CD4-positive, alpha-beta T cell treated with Interleukin-6 at 100 ng/mL for 8 hours (primary cell): ENCODE data around the gene APCDD1L.
"Not testable (repeated sequence)": the region's sequence is repeated elsewhere in the genome, so short reads cannot be mapped to it uniquely, and the experiment has no call there.

Source experiments
- DNase-seq: peaks from one replicate; pipeline ENCODE4 v3.0.0-alpha.2; 2020; ENCODE audit warnings: mixed read lengths, low spot score

The APCDD1L gene

GRCh38 chr20:58416057-58416456 is 99.1 kb downstream of the APCDD1L start:
- no peak for DNase-seq

DNA sequence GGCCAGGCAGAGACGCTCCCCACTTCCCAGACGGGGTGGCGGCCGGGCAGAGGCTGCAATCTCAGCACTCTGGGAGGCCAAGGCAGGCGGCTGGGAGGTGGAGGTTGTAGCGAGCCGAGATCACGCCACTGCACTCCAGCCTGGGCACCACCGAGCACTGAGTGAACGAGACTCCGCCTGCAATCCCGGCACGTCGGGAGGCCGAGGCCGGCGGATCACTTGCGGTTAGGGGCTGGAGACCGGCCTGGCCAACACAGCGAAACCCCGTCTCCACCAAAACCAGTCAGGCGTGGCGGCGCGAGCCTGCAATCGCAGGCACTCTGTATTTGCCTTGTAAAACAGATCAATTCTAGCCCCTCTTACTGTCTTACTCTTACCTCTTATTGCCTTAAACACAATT is 100.4 kb downstream of the APCDD1L start:
- DNase-seq, result not testable (repeated sequence)

GRCh38 chr20:58414216-58414615 is 101.0 kb downstream of the APCDD1L start:
- not testable (repeated sequence) for DNase-seq
